Astrocyte of the cerebellum (primary cell): ENCODE data around the gene RPS6KA5.

Experiments used
- DNase-seq: peaks from one replicate; pipeline ENCODE4 v3.0.0-alpha.2; 2011; ENCODE audit warnings: low read depth
- H3K4me3 ChIP-seq: 2 replicates; pipeline ENCODE4 v1.5.1; 2011; ENCODE audit warnings: mild to moderate bottlenecking, low read depth, low read length, moderate library complexity
- in situ Hi-C: cut with HindIII; loops from 2 replicates; pipeline ENCODE4 v1.10.0; 2017; ENCODE audit warnings: low sequenced_read_pairs
- TF ChIP-seq, protein P1 (sequence below): IDR thresholded peaks from 2 replicates; pipeline ENCODE4 v1.5.1; 2012; ENCODE audit warnings: low read length, low read depth, moderate library complexity, mild to moderate bottlenecking; ENCODE audit errors: missing control alignments

RPS6KA5 gene

DNA sequence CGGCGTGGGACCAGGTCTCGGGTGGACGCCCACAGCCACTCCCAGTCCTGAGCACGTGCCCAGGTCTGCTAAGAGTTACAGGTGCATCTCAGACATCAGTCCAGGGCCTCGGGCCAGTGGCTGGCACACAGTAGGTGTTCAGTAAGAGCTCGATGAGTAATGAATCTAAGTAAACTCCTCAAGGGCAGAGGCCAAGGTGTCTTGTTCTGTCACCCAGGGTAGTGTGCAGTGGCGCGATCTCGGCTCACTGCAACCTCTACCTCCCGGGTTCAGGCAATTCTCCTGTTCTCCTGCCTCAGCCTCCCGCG is 255.4 kb downstream of the RPS6KA5 start:
- in situ Hi-C loops = no loop called here
- no peak overlapping the region for H3K4me3 ChIP-seq
- TF ChIP-seq, protein P1, sequence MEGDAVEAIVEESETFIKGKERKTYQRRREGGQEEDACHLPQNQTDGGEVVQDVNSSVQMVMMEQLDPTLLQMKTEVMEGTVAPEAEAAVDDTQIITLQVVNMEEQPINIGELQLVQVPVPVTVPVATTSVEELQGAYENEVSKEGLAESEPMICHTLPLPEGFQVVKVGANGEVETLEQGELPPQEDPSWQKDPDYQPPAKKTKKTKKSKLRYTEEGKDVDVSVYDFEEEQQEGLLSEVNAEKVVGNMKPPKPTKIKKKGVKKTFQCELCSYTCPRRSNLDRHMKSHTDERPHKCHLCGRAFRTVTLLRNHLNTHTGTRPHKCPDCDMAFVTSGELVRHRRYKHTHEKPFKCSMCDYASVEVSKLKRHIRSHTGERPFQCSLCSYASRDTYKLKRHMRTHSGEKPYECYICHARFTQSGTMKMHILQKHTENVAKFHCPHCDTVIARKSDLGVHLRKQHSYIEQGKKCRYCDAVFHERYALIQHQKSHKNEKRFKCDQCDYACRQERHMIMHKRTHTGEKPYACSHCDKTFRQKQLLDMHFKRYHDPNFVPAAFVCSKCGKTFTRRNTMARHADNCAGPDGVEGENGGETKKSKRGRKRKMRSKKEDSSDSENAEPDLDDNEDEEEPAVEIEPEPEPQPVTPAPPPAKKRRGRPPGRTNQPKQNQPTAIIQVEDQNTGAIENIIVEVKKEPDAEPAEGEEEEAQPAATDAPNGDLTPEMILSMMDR = no peak
- DNase-seq = no peak

DNA sequence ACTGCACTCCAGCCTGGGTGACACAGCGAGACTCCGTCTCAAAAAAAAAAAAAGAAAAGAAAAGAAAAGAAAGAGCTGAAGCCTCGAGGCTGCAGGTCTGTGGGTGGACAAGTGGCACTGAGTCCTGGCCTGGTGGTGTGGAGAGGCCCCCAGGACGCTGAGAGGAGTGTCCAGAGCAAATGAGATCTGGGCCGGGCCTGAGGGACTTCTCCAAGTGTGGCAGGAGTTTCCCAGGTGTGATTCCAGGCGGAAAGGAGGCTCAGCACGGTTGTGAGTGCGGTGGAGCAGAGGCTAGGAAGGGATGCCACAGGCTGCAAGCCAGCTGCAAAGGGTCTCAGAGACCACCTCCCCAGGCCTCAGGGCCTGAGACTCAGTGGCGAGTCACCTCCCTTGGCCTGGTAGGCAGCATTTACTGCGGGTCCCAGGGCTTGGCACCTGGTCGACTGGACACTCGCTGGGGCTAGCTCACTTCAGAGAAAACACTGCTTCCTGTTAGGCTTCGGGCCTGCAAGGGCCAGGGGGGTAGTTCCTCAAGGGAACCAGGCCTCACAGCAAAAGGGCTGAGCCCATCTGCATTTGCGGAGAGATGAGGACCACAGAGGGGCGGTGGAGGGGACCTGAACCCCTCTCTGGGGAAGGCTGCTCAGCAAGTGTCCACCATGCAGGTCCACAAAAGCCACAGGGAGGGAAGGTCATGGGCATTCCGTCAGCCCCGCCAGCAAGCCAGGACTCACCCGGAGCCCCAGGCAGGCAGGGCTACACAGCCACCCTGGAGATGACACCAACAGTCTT is 256.0 kb downstream of the RPS6KA5 start:
- no peak overlapping the region for H3K4me3 ChIP-seq

DNA sequence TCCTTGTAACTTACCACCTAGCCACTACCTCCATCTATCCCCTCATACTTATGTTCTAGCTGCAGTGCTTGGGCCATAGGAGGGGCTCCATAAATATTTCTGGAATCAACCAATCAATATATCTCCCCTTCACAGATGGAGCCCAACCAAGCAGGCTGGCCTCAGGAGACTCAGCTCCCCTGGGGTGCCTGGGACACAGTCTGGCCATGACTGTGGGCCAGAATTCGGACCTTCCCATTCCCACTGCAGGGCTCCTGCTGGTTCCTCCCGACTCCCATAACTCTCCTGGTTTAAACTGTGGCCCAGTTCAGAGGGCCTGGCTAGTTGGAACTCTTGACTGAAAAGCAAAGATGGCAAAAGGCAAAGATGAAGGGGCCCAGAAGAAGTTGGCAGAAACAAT is 257.2 kb downstream of the RPS6KA5 start:
- DNase-seq = no peak
- H3K4me3 ChIP-seq = no peak overlapping the region
- TF ChIP-seq, protein P1 = no peak
- in situ Hi-C loops = no loop called here

More for the DNA sequence above, 256.0 kb downstream of the RPS6KA5 start:
- TF ChIP-seq, protein P1 = no peak
- no peak for DNase-seq
- in situ Hi-C loops = no loop called here

DNA sequence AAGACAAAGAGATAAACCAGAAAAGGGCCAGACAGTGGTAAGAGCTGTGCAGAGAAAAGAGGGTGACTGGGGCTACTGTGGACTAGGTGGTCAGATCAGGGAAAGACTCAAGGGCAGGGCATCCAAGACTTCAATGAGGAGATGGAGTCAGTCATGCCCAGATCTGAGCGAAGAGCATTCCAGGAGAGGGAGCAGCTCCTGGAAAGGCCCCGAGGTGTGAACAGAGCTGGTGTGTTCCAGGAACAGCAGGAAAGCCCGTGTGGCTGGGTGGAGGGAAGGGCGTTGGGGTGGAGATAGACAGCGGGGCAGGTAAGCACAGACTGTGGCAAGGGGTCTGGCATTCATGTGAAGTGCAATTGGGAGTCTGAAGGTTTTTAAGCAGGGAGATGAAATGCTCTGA is 261.0 kb downstream of the RPS6KA5 start:
- no peak for DNase-seq
- in situ Hi-C loops = no loop called here
- no peak overlapping the region for H3K4me3 ChIP-seq
- TF ChIP-seq, protein P1 = no peak

DNA sequence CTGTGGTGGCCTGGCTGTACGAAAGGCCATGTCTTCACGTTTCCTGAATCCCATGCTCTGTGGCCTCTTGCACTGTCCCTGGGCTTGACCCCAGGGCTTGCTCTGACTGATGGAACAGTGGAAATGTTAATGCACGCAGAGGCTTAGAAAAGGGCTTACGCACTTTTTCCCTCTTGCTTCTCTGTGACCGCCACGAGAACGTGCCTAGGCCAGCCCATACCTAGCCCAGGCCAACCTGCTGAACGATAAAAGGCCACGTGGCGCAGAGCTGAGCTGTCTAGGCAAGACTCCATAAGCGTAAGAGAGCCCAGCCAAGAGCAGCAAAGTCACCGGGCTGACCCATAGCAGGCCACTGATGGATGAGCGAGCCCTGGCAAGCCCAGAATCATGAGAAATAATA is 262.5 kb downstream of the RPS6KA5 start:
- TF ChIP-seq, protein P1 = no peak
- in situ Hi-C loops = no loop called here
- no peak for DNase-seq
- H3K4me3 ChIP-seq = no peak overlapping the region
